A549 treated with AZD2906 at 1 μM for 4 hours (cell line): ENCODE results near the gene LINGO3. TPM values are rescaled to one million over a fixed set of nuclear protein-coding genes. Genes with fewer than 3 reads are reported as not detected.

ENCODE experiments used
- total RNA-seq: library from RNA; stranded (reverse); fragments of 200-300 nt; extraction: Qiagen RNA extraction; gene quantifications from 5 replicates; pipeline ENCODE4 v1.2.3, GENCODE V29; 2022

Gene LINGO3, protein sequence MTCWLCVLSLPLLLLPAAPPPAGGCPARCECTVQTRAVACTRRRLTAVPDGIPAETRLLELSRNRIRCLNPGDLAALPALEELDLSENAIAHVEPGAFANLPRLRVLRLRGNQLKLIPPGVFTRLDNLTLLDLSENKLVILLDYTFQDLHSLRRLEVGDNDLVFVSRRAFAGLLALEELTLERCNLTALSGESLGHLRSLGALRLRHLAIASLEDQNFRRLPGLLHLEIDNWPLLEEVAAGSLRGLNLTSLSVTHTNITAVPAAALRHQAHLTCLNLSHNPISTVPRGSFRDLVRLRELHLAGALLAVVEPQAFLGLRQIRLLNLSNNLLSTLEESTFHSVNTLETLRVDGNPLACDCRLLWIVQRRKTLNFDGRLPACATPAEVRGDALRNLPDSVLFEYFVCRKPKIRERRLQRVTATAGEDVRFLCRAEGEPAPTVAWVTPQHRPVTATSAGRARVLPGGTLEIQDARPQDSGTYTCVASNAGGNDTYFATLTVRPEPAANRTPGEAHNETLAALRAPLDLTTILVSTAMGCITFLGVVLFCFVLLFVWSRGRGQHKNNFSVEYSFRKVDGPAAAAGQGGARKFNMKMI
- total RNA-seq, result 0.04 to 0.06 TPM (median 0.05 TPM) in 5 replicates

DNA sequence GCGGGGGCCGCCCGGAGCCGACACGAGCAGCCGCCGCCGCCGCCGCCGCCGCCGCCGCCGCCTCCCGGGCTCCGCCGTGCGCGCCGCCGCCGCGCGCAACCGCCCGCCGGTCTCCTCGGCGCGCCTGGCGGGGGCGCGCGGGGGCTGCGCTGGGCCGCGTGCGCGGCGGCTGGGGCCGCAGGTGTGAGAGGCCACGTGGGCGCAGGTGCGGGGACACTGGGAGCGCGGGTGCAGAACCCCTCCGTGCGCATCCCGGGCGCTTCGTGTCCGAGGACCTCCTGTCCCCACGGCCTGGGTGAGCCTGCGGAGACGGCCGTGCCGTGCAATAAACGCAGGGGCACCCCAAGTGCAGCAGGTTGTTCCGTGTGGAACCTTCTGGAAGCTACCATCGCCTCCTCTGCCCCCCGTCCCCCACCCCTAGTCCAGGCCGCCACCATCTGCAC lies at the start of gene LINGO3:
Gene LINGO3, minus strand, starts transcription at position 41 of the 443 bp plus-strand sequence. CDS start 16,378 bp downstream, outside the sequence.

DNA sequence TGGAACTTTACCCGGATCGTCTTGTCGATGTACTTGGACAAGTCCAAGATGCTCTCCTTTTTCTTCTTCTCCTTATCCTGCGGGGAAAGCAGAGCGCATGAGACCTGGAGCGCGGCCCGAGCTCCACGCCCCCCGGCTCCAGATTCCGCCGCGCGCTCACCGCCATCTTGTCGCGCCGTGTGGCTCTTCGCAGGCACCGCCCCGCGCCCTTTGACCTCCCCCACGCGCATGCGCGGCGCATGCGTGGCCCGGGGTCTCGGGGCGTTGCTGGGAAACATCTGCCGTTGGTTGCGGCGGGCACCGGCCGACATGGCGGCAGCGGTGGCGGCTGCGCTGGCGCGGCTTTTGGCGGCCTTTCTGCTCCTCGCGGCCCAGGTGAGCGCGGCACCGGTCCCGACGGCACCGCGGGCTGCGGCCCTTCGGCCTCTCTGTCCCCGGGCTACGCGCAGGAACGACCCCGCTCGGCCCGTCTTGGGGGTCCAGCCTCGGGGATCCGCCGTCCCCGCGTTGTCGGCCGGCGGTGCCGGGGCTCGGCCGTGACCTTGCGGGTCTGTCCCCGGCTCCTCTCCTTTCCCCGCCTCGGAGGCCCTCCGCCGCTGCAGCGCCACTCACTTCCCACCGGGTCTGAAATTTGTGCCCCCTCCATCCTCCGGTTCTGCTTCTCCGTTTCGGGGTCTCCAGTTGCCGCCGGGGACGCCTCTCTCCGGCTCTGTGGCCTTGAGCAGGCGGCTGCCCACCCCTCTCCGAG lies 20.6 kb upstream of the LINGO3 start, which contains the start of the genes LSM7 and SPPL2B:
Gene LSM7, minus strand, starts transcription at position 186 of the 748 bp plus-strand sequence. Its CDS starts 20 bp downstream, at position 166.
Gene SPPL2B, plus strand, starts transcription at position 284 of the 748 bp plus-strand sequence. Its CDS starts 26 bp downstream, at position 310.

DNA sequence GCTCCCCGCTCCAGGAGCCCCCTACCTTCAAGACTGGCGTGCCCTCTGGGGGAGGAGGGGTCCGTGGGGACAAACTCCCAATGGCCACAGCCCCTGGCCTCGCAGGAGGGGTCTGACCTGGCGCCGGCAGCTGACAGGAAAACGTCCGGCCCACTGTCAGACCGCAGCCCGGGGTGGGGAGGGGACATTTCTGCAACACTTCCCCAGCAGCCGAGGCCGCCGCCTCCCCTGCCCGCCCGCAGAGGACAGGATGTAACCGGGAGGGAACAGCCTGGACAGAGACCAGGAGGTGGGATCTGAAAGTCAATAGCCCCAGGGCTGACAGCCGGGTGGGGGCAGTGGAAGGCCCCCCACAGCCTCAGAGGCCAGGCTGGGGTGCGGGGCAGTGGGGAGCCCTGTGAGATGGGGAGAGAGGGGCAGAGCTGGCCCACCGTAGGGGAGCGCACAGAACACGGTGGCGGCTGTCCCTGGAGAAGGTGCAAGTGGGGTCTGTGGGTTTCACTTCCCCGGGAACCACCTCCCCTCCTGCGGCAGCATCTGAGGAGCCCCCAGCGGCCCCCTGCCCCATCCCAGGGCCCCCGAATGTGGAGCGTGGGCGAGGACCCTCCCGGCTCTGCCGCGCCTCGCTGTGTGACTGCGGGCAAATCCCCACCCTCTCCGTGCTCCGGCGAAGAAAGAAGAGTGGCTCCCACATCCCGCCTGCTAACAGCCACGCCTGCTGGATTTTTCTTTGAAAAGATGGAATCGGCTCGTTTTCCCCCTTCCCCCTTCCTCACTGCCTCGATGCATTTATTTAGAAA lies 25.7 kb downstream of the LINGO3 start, which contains the start of gene PEAK3:
Gene PEAK3, minus strand, starts transcription at position 114 of the 800 bp plus-strand sequence. CDS start 1,244 bp downstream, outside the sequence.

Other genes starting within 250 kb of the LINGO3 start
- gene MOB3A, start 211.8 kb downstream of the LINGO3 start, total RNA-seq, result 13.3 to 15.2 TPM (median 14.0 TPM) in 5 replicates
- gene IZUMO4, start 211.2 kb downstream of the LINGO3 start, total RNA-seq, result 0.41 to 0.98 TPM (median 0.79 TPM) in 5 replicates
- 72.8 to 81.4 TPM (median 78.3 TPM) in 5 replicates for gene AP3D1, start 156.6 kb downstream of the LINGO3 start, total RNA-seq
- gene DOT1L, start 144.2 kb downstream of the LINGO3 start, total RNA-seq, result 9.7 to 16.1 TPM (median 14.6 TPM) in 5 replicates
- gene PLEKHJ1, start 71.8 kb downstream of the LINGO3 start, total RNA-seq, result 41.4 to 62.2 TPM (median 59.5 TPM) in 5 replicates
- 70.5 to 76.5 TPM (median 73.0 TPM) in 5 replicates for gene SF3A2, start 71.3 kb downstream of the LINGO3 start, total RNA-seq
- gene AMH, start 58.8 kb downstream of the LINGO3 start, total RNA-seq, result 4.6 to 18.6 TPM (median 14.0 TPM) in 5 replicates
- 0.64 to 0.87 TPM (median 0.82 TPM) in 5 replicates for gene JSRP1, start 51.7 kb downstream of the LINGO3 start, total RNA-seq
- gene PEAK3, start 26.0 kb downstream of the LINGO3 start, total RNA-seq, result 0.17 to 0.39 TPM (median 0.28 TPM) in 5 replicates
- 121 to 155 TPM (median 151 TPM) in 5 replicates for gene LSM7, start 20.4 kb upstream of the LINGO3 start, total RNA-seq
- 13.9 to 24.1 TPM (median 19.9 TPM) in 5 replicates for gene SPPL2B, start 20.5 kb upstream of the LINGO3 start, total RNA-seq
- 0.16 TPM in 1 of 5 replicates, not detected in the others for gene TMPRSS9, start 52.1 kb upstream of the LINGO3 start, total RNA-seq
- gene TIMM13, start 119.4 kb upstream of the LINGO3 start, total RNA-seq, result 48.6 to 139 TPM (median 122 TPM) in 5 replicates
- gene LMNB2, start 148.8 kb upstream of the LINGO3 start, total RNA-seq, result 65.5 to 84.6 TPM (median 76.3 TPM) in 5 replicates
- gene GADD45B, start 168.0 kb upstream of the LINGO3 start, total RNA-seq, result 97.0 to 127 TPM (median 119 TPM) in 5 replicates